Suprapubic skin (tissue), 4 donors: ENCODE measurements around the gene MRPS30.

Source experiments
- CTCF ChIP-seq, 2 donors: fragments of 200-600 bp in 1 of 2; fragments of 450-650 bp in 1 of 2; sonication (generic) in 1 of 2; IDR thresholded peaks; one replicate each; pipeline ENCODE4 v1.5.1; 2016 to 2019; ENCODE audit warnings: antibody characterized with exemption in 2 of 2, mild to moderate bottlenecking in 1 of 2, moderate library complexity in 1 of 2
- EP300 ChIP-seq: sonication (generic); formaldehyde crosslinking; IDR thresholded peaks from one replicate; pipeline ENCODE4 v1.6.1; 2017; ENCODE audit warnings: antibody characterized with exemption
- POLR2A ChIP-seq, 2 donors: fragments of 450-650 bp; IDR thresholded peaks; one replicate each; pipeline ENCODE4 v1.6.1; 2017; ENCODE audit warnings: antibody characterized with exemption in 2 of 2, mild to moderate bottlenecking in 2 of 2, moderate library complexity in 2 of 2
- POLR2AphosphoS5 ChIP-seq, 3 donors: sonication (generic); formaldehyde crosslinking; IDR thresholded peaks; one replicate each; pipeline ENCODE4 v1.6.1; 2017; ENCODE audit warnings: antibody characterized with exemption in 3 of 3

GRCh38 chr5:44839018-44839681, 30.4 kb downstream of the MRPS30 start:
- TF ChIP-seq POLR2AphosphoS5 (IDR thresholded peaks at IDR 0.05) = no peak
- no peak for TF ChIP-seq CTCF (IDR thresholded peaks at IDR 0.05)
- TF ChIP-seq POLR2A (IDR thresholded peaks at IDR 0.05) = no peak
- no peak for TF ChIP-seq EP300
